Measurements from ENCODE around the gene FMN1.

Gene FMN1

DNA sequence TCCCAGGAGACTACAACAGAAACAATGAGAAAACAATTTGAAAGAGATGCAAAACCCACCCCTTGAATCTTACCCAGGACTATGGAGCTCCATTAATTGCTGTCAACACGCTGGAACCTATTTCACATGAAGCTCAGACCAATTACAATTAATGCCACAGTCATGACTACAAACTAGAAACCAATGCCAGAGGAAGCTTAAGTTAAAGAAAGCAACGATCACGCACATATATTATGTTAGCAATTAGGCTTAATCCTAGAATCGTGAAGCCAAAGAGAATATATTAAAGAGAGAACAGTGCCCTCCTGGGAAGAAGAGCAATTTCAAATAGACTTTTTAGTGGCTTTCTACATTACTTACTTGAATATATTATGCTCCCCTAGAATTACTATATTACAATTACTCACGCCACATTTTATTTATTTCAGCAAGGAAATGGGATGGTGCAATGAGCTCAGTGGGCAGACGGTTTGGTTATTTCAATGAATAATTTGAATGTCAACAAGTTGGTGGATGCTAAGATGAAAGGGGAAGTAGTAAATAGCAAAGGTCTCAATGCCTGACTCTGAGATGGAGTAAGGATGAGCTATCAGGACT lies 351.2 kb downstream of the FMN1 start:
- DNase-seq = no peak

DNA sequence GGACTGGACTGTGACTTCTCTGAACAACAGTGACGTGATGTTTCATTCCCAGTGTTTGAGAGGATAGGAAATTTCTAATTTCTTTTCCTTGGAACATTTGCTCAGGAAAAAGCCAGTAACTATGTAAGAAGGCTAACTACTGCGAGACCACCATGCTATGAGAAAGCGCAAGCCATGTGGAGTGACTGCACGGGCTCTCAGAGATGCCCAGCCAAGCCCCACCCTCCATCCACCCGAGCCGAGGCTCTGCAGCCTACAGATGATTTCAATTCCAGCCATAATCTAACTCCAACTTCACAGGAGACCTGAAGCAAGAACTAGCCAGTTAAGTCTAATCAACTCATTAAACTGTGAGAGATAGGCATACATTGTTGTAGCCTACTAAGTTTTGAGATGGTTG lies 352.4 kb downstream of the FMN1 start:
- no peak for DNase-seq

DNA sequence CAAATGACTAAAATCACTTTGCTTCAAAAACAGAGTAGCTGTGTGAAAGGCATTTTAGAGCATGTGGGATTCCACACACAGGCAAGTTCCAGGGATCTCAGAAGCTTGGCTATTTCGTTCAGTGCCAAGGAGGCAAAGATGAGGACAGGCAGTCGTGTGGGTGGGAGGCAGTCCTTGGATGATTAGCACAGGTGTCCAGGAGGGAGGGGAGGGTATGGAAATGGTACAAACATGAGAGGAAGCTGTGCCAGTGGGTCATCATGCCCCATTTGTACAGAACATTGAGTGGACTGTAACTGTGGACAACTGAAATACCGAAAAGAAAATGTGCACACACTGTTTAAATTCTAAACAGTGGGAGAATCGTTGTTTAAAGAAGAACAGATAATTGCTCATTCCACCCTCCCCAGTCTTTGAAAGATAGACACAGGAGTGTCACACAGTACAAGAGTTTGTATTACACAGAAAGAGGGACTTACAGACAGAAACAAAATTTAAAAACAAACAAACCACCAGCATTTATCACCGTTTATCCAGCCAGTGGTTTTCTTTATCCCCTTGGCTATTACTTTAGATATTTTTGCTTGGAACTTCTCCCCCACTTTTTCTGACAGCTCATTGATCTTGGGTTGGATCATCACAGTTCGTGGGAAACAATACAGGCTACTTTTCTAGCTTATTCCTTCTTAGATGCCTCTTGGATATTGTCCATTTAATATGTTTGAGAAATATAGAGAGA lies 353.8 kb downstream of the FMN1 start:
- no peak for DNase-seq

DNA sequence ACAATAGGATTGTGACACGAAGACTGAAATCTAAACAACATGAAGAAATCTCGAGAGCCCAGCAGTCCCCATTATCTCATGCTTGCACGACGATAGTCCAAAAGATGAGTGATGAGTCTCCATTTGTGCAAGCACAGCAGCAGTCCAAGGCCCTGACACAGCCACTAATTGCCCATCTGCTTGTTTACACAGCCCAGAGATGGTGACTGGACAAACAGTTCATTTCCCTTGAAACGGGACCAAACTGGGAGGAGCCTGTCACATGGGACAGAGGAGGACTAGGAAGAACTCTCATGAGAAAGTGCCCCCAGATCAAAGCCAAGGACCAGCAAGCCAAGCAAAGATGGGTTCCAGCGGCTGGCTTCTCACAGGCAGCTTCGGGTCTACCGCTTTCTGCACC lies 355.7 kb downstream of the FMN1 start:
- no peak for DNase-seq

DNA sequence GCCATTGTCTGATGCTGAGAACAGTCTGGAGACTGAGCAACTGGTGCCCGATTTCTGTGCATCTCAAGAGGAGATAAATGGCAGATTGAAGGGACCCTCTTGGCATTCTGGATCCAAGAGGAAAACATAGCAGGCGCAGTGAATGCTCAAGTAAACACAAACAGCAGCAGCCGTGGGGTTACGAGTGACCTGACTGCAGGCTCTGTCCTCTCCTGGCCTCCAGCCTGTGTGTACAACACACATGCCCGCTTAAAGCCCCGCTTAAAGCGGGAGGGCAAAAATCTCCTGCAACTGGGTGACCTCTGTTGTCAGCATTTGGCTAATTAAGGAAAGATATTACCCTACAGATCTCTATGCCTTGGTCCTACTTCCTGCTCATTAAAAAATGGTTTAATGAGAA lies 356.2 kb downstream of the FMN1 start:
- DNase-seq = no peak

DNA sequence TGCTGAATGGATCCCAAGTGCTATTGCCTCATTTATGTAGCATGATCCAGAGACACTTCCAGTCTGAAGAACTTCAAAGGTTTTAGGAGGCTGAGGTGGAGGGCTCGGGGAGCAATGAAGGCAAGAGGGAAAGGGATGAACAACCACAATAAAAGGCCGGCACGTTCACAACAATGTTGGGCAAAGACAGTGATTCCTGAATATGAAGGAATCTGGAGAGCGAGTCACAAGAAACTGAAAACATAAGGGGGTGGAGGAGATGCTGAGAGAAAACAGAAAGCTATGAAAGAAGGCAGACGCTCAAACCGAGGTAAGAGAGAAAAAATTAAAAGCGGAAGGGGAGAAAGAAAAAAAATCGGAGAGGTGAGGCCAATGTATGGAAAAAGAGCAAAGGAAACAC lies 356.6 kb downstream of the FMN1 start:
- DNase-seq = no peak

DNA sequence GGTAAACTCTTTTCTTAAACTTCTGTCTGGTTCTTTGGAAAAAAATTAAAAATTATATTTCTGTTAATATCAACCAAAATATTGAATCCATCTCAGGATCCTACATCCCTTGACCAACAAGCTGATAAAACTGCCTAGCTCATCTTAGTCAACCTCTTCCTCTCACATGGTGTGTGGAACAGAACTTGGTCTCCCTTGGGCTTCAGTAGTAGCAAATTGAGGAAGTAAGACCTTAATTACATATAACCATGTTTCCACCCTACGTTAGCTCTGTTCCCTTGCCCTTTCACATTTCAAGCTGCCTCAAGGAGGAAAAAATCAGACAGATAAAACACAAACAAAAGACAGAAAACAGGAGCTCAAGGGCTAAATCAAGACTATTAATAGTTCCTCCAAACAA lies 360.4 kb downstream of the FMN1 start:
- DNase-seq = no peak

DNA sequence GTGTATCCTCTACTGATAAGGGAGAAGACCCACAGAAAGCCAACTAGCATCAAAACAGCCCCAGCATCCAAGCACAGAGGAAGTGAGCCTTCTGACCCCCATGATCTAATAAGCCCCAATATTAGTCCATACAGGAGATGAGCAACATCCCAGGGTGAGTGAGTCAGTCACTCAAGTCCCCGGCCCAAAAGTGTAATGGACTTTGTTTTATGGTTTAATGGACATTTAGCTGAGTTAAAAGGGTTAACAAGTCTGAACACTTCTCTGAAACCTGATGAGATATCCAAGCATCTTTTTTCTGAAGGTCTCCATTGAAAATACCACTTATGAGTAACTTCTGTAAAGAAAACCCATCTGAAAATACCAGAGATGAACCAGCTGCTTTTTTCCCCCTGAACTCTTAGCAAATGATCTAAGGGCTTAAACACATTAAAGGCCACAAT lies 361.1 kb downstream of the FMN1 start:
- no peak for DNase-seq

DNA sequence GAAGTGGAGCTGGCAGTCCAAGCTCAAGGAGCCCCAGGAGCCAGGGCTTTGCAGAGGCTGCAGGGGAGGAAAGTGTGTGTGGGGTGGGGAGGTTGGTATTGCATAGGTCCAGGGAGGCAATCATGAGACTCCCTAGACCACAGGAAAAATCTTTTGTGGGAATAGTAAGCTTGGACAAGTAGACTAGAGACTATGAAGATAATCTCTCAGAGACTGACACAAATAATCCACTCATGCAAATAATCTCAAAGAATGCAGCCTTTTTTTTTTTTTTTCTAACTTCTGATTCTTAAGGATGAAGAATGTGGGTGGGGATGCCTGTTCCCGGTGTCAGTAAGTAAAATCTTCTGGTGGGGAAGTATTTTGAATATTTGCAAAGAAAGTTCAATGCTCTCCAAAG lies 363.0 kb downstream of the FMN1 start:
- DNase-seq = no peak

DNA sequence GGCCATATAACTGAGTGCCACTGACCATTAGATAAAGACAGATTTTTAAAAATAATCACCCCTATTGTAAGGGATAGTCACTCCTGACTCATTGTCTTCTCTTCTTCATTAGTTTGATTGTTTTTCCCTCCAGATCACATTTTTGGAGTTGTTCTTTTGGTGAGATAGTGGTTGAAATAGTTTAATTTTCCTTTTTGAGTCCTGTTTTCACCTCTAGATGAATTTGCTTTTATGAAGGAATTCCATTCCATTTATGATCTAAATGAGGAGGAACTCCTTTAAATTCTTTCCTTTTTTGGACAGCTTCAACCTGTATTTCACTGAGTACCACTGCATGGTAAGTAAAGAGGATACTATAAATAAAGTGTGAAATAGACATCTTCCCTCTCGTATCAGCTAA lies 364.3 kb downstream of the FMN1 start:
- no peak for DNase-seq

DNA sequence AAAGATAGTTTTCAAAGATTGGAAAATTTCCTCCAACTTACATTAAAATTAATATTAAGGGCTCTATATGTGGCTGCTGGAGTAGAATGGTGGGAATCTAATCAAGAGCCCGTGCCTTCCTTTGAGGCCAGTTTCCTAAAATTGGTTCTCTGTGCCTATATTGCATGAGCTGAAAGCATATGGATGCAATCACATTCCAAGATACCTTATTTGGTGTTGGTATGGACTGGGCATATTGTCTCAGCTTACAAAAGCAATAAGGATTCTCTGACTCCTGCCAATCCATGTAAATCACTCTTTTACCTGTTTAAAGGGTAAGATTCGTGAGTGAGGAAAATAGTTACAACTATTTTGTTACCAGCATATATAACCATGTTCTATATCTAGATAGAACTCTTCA lies 365.1 kb downstream of the FMN1 start:
- DNase-seq = no peak

DNA sequence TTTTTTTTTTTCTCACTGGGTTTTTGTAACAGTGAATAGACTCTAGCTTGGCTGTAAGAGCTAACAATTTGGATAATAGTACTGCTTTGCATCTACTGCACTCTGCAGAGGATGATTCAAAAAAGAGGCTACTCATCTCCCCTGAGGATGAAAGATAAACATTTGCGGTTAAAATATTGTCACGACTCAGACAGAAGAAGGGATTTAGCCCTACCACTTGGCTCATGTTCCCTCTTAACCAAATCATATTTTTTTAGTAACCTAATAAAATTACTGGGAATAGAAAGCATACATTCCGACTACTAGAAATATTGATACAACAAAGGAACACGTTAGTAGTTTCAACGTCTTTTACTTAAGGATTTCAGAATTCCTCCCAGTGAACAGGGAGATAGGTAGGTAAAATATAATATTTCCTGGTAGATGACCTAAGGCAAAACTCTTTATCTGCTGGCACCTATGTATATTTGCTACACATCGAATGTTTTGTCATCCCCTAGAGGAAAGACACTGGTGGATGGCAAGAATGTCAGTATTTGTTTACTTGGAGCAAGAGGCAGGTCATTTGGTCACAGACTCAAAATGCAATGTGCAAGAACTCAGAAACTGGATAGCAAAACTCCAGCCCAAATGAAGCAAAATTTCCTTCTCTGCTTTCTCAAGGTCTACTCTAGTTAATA lies 365.9 kb downstream of the FMN1 start:
- DNase-seq = no peak

DNA sequence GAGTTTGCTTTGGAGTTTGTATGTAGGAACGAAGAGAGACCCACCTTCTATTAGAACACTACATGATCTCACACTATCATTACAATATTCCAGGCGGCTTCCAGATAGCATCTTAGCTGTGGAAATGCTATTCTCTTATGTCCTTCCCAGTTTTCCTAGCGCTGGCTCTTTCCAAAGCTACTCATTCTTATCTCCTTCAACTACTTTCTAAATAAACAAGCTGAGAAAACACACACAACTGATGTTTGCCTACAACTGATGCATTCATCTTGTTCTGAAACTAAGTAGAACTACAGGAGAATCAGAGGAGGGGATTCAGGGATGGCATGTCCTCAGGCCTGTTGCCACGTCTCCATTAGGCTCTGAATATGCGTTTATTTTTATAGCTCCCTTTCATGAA lies 367.8 kb downstream of the FMN1 start:
- no peak for DNase-seq

DNA sequence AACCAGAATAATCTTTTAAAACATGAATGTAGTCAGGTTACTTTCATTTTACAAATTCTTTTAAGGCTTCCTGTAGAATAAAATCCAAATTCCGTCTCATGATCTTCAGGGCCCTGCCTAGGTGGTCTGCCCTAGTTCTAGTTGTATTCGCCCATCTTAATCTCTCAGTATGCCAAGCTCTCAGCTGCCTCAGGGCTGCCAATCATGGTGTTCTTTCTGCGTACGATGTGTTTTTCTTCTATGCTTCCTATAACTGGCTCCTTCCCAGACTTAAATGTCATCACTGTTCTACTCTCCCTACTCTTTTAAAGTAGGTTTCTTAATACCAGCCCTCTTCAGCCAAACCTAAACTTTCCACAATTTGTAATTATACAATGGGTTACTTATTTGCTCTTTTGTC lies 369.3 kb downstream of the FMN1 start:
- no peak for DNase-seq

DNA sequence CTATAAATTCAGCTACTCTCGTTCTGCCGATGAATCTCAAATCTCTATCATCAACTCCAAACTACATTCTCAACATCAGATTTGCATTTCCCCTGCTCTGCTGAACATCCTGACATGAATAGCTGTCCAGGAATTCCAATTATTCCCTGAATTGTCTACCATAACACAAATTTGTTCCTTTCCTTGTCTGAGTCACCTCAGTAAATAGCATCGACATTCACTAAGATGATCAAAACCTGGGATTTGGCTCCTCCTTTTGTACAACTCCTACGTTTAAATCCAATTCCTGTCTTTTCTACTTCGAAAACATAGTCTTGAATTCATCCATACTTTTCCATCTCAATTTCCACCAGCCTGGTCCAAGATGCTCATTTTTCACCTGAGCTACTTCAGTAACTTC lies 369.7 kb downstream of the FMN1 start:
- no peak for DNase-seq

DNA sequence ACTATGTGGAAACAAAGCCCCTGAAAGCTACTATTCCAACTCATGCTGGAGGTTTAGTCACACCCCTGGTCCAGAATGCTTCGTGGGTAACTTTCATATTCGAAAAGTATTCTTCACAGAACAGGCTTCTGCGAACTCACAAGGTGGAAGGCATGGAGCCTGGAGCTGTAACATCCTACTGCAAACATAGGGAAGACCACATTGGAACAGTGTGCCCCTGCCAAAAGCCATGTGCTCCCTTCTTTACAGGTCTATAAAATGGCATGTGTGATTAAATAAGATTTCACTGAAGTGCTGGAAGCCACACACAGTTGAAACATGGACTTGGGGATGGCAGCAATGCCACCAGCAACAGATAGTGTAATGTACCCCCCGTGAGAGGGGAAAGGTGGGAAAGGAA lies 370.8 kb downstream of the FMN1 start:
- DNase-seq = no peak

DNA sequence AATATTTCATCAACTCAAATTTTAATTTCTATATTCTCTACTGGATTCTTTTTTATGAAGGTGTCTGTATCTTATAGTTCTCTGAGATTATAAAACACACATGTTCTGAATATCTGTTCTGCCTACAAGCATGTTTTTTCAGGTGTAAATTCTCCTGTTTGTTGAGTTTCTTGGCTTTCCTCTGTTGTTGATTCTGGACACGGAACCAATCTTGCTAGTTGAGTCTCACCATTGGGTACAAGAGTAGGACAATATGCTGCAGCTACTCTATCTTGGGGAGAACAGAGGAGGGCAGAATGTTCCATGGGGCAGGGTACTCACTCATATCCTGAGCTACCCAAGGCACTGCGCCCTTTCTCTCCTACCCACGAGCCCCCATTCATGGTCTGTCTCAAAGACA lies 371.8 kb downstream of the FMN1 start:
- DNase-seq = no peak

DNA sequence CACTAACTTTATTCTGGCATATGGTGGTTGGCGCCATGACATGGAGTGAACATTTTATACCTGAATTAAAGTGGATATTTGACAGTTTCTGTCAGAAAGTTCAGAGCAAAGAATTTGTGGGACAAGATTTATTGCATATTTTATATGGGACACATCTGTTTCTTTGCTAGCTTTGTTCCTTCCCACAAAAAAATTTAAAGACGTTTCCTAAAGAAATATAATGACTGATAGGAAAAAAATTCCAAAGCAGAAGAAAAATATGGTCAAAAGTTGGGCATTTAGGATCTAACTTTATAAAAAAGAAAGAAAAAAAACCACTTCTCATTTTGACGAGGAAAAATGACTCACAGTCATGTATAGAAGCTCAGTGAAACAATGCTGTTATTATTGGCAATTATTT lies 375.1 kb downstream of the FMN1 start:
- no peak for DNase-seq

DNA sequence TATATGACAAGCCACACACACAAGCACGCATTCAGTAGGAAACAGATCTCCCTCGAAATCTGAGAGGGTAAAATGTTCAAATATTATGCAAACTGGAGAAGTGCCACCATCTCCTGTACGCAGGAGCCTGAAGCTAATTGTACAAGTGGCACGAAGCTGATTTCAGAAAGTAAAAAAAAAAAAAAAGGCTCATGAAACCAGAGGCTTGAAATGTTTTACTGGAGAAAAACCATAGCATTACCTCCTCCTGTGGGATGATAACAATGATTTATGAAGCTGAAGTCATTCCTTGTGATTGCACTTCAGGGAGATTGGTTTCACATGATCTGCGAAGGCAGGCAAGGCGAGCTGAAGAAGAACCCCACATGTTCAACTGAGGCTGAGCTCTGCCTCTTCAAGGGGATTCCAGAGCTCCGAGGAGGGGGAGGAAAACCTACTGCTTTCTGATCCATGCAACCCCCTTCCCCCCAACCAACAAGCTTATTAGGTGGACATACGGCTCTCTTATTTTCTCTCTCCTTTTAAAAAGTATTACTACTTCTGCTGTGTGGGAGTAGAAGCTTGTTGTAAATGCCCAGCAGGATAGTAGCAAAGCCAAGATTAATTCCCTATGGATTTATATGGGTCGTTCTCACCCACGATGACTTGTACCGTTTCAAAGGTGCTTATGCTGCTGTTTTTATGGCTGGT lies 375.6 kb downstream of the FMN1 start:
- no peak for DNase-seq

DNA sequence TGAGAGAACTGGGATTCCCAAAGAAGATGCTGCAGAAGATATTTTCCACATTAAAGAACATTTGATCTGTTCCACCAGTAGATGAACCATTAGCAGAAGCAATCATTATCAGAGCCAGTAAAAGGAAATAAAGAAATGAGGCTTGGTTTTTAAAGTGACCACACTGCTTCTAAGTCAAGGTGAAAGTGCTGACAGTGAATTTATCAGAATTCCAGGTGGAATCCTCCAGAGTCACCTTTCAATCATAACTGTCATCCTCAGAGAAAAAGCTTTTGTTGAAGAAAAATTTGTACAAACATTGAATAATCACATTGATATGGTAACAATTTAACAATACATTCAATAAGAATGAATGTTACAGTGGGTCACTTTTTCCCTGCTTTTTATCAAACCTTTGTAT lies 376.9 kb downstream of the FMN1 start:
- DNase-seq = no peak

DNA sequence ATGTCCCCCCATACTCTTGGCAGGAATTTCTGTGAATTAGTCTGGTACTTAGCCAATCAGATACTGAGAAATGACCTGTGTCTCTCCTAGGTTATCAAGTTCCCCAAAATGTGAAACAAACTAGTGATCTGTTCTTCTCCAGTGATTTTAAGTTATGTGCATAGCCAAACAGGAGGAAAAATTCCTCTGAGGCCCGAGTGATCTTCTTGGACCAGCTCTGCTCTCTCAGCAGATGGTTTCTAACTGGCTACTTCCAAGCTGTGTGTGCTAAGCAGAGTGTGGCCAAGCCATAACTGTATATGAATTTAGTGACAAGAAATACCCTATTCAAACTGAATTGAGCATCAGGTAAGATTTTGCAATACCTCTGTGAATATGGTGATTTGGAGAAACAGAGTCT lies 387.2 kb downstream of the FMN1 start:
- DNase-seq = no peak

DNA sequence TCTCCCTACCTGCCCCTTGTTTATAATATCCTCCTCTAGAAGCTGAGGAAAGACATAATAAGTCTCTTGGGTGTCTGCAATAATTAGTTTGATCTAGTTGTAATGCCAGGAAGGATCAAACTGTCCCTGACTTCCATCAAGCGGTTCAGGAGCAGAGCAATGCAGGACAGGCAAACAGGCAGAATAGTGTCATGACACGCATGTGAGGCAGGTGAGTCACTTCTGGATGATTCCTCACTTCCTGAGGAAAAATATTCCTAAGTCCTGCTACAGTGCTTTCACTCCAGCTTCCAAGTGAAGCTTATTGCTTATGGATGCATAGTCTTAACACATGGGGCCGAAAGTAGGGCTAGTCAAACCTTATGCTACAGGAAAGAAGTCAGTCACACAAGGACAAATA lies 390.9 kb downstream of the FMN1 start:
- DNase-seq = no peak

DNA sequence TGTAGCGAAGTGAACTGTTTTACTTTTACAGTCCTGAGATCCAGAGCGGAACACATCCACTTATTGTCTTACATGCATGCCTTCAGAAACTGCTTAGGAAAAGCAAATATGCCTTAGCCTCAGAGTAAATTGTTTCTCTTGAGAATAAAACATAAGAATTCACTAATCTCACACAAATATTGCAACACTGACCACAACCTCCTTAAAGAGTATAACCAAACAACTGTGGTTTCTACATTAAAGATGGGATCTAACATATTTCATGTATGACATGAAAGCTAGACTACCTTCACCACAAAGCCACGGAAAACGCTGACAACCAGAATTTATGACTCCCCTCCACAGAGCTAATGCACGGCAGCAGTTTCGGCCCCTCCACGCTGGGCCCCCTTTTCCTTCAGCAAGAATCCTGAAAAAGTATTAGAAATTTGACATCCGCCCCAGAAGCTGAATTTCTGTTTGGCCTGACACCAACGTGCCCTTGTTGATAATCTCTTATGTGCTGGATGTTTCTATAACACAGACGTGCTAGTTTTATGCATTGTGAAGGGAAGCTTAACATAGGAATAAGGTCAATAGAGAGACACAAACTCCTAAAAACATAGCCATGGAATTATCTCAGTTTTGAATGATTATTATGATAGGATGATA lies 392.1 kb downstream of the FMN1 start:
- no peak for DNase-seq

Data from NCI-H146 (cell line).